Astrocyte of the cerebellum (primary cell): ENCODE data around the gene CCDC172.

Source experiments
- DNase-seq: peaks from one replicate; pipeline ENCODE4 v3.0.0-alpha.2; 2011; ENCODE audit warnings: low read depth
- H3K4me3 ChIP-seq: 2 replicates; pipeline ENCODE4 v1.5.1; 2011; ENCODE audit warnings: mild to moderate bottlenecking, low read depth, low read length, moderate library complexity
- CTCF ChIP-seq: IDR thresholded peaks from 2 replicates; pipeline ENCODE4 v1.5.1; 2012; ENCODE audit warnings: low read length, low read depth, moderate library complexity, mild to moderate bottlenecking; ENCODE audit errors: missing control alignments
- in situ Hi-C: cut with HindIII; loops from 2 replicates; pipeline ENCODE4 v1.10.0; 2017; ENCODE audit warnings: low sequenced_read_pairs

Gene CCDC172

DNA sequence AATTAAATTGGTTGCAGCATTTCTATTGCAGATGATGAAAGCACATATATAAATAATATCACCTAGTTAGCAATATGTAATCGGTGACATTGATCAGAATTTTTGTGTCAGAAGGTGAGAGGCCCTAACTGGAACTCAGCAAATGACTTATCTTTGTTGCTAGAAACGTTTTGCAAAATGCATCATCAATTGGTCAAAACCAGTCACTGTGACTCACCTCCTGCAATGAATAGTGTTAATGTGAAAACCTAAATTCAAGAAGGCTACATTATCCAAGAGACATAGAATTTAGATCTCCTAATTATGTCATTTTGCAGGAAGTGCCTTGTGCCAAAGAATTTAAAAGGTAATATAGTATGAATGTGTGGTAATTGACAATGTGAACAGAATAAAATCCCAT lies 93.6 kb downstream of the CCDC172 start:
- H3K4me3 ChIP-seq = no peak overlapping the region
- DNase-seq = no peak
- in situ Hi-C loops = no loop called here
- no peak for TF ChIP-seq CTCF

DNA sequence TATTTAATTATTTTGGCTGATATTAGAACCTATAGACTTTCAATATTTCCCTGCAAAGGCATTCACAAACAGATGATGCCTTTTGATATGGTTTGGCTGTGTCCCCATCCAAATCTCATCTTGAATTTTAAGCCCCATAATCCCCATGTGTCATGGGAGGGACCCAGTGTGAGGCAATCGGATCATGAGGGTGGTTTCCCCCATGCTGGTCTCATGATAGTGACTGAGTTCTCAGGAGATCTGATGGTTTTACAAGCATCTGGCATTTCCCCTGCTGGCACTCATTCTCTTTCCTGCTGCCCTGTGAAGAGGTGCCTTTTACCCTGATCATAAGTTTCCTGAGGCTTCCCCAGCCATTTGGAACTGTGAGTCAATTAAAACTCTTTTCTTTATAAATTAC lies 94.1 kb downstream of the CCDC172 start:
- in situ Hi-C loops = no loop called here
- no peak for DNase-seq
- no peak for TF ChIP-seq CTCF
- no peak overlapping the region for H3K4me3 ChIP-seq

- in situ Hi-C loops = no loop called here
- no peak for DNase-seq
- no peak for TF ChIP-seq CTCF
- no peak overlapping the region for H3K4me3 ChIP-seq
Measured at GRCh38 chr10:116421815-116422214, 97.6 kb downstream of the CCDC172 start.

GRCh38 chr10:116427671-116428070 lies 103.4 kb downstream of the CCDC172 start, which contains the start of gene PNLIPRP3:
PNLIPRP3 (plus strand) TSS chr10:116427847; CDS start chr10:116428013, 166 bp downstream.
- in situ Hi-C loops = no loop called here
- H3K4me3 ChIP-seq = no peak within 1 kb of the TSS
- no peak for TF ChIP-seq CTCF
- no peak for DNase-seq

DNA sequence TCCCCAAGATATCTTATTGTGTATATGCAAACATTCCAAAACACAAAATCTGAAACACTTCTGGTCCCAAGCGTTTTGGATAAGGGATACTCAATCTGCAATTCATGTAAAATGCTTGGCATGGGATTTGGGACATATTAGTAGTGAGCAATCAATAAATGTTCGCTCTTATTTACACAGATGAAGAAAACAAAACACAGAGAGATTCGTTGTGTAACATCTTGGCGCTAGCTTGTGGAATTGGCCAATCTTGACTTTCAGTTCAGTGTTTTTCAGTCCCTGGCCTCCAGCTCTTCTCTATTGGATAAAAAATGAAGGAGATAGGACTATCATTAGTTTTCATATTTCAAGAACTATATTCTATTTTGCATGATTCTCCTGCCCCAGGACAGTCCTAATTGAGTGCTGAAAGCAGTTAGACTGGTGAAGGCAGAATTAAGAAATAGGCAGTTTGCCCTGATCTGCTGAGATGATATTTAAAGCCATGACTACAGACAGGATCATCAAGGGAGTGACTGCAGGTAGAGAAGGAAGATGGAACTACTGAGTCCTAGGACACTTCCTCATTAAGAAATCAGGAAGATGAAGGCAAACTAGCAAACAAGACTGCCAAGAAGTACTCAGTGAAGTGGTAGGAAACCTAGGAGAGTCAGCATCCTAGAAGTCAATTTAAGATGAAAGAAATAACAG lies 105.2 kb downstream of the CCDC172 start:
- no peak for TF ChIP-seq CTCF
- DNase-seq = no peak
- in situ Hi-C loops = no loop called here
- H3K4me3 ChIP-seq = no peak overlapping the region
